ENCODE measurements around the gene ZBTB21. TPM values are rescaled to one million over a fixed set of nuclear protein-coding genes. Genes with fewer than 3 reads are reported as not detected.

ZBTB21 gene
- total RNA-seq, 1 experiment from 2014 or later: 17.9 TPM

DNA sequence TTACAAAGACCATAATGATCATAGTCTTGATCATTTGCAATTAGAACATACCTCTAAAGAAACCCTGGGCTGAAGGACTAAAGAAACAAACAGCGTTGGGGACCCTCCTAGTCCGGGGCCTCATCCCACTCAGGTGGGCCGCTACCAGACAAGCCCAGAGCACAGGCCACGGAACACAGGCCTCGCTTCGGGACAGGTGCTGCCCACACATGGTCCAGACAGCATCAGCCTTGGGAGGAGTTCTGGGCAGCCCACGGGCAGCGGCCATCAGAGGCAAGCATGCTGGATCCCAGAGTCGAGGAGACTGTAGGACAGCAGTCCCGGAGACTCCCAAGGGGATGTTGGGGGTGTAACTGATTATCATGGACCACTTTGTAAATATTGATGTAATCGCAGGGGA lies 61.3 kb downstream of the ZBTB21 start:
- DNase-seq (ENCODE audit: low read depth, low spot score) (no peak), ATAC-seq (no peak)
- ChIA-PET CTCF (no interaction called here), POLR2A (no interaction called here)
- intact Hi-C loops (cut with micrococcal nuclease; ENCODE audit: unreplicated experiment): no loop called here
- H3K36me3 ChIP-seq (ENCODE audit: control insufficient read depth, insufficient read depth, low read length): no peaks in the 10 kb centered on the region
- in situ Hi-C loops (cut with HindIII; ENCODE audit: low pct_unique_long_range_greater_than_20kb, low sequenced_read_pairs): no loop called here
- H3K4me3 ChIP-seq (ENCODE audit: low read depth in 2 of 2, low read length in 2 of 2): no peak overlapping the region
- TF ChIP-seq POLR2AphosphoS5 (IDR thresholded peaks at IDR 0.05; ENCODE audit: low read depth, low read length): no peak
- no peak for TF ChIP-seq SIN3A (IDR thresholded peaks at IDR 0.05; ENCODE audit: borderline replicate concordance, insufficient read depth, low read depth, low read length)
- TF ChIP-seq, protein P1, sequence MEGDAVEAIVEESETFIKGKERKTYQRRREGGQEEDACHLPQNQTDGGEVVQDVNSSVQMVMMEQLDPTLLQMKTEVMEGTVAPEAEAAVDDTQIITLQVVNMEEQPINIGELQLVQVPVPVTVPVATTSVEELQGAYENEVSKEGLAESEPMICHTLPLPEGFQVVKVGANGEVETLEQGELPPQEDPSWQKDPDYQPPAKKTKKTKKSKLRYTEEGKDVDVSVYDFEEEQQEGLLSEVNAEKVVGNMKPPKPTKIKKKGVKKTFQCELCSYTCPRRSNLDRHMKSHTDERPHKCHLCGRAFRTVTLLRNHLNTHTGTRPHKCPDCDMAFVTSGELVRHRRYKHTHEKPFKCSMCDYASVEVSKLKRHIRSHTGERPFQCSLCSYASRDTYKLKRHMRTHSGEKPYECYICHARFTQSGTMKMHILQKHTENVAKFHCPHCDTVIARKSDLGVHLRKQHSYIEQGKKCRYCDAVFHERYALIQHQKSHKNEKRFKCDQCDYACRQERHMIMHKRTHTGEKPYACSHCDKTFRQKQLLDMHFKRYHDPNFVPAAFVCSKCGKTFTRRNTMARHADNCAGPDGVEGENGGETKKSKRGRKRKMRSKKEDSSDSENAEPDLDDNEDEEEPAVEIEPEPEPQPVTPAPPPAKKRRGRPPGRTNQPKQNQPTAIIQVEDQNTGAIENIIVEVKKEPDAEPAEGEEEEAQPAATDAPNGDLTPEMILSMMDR (IDR thresholded peaks at IDR 0.05): no peak
- TF ChIP-seq, protein P2, sequence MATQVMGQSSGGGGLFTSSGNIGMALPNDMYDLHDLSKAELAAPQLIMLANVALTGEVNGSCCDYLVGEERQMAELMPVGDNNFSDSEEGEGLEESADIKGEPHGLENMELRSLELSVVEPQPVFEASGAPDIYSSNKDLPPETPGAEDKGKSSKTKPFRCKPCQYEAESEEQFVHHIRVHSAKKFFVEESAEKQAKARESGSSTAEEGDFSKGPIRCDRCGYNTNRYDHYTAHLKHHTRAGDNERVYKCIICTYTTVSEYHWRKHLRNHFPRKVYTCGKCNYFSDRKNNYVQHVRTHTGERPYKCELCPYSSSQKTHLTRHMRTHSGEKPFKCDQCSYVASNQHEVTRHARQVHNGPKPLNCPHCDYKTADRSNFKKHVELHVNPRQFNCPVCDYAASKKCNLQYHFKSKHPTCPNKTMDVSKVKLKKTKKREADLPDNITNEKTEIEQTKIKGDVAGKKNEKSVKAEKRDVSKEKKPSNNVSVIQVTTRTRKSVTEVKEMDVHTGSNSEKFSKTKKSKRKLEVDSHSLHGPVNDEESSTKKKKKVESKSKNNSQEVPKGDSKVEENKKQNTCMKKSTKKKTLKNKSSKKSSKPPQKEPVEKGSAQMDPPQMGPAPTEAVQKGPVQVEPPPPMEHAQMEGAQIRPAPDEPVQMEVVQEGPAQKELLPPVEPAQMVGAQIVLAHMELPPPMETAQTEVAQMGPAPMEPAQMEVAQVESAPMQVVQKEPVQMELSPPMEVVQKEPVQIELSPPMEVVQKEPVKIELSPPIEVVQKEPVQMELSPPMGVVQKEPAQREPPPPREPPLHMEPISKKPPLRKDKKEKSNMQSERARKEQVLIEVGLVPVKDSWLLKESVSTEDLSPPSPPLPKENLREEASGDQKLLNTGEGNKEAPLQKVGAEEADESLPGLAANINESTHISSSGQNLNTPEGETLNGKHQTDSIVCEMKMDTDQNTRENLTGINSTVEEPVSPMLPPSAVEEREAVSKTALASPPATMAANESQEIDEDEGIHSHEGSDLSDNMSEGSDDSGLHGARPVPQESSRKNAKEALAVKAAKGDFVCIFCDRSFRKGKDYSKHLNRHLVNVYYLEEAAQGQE (IDR thresholded peaks at IDR 0.05; ENCODE audit: insufficient read depth in 1 of 2, low read depth in 2 of 2, low read length in 1 of 2): no peak
- TF ChIP-seq TCF7L2 (IDR thresholded peaks at IDR 0.05; ENCODE audit: low read depth, low read length): no peak
- H3K27me3 ChIP-seq (ENCODE audit: control insufficient read depth, insufficient read depth, low read length): no peaks in the 10 kb centered on the region
- no TSS peak for BruUV-seq (replicated peaks)
- no peak overlapping the region for H3K27ac ChIP-seq (ENCODE audit: low read length)
- H3K9me3 ChIP-seq (ENCODE audit: control insufficient read depth, insufficient read depth, low read depth, low read length): no peaks in the 10 kb centered on the region
- H3K4me1 ChIP-seq (ENCODE audit: control insufficient read depth, insufficient read depth, low read length): peaks cover 12% of the 10 kb centered on the region

DNA sequence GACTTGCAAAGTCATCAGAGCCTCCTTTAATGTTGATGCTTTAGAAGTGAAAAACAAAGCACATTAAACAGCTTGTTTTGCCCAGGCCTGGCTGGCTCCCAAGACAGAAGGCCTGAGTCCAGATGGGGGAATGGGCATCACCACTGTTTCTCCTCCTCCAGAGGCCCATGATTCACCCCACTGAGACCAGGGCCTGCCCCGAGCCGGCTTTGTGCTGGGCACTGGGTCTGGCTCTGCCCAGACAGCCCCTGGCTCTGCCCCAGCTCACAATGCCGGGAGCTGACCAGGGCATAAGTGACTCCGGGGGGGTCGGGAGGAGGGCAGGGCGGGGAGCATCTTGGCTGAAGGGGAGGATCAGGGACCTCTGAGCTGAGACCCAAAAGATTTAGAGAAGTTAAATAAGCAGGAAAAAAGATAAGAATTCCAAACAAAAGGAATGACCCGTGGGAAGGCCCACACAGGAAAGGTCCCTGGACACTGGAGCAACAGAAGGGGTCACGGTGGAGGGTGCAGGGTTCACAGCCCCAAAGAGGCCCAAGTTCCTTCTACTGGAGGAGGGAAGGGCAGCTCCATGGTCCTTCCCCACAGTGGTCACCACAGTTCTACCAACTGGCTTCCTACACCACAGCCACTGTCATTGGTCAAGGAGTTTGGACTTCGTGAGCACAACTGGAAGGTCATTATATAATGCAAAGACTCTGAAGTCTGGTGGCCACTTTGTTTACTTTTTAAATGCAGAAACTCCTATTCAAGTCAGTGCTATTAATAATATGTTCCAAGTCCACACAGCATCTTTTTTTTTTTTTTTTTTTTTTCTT lies 61.9 kb downstream of the ZBTB21 start:
- intact Hi-C loops (cut with micrococcal nuclease; ENCODE audit: unreplicated experiment) (no loop called here), in situ Hi-C loops (cut with HindIII; ENCODE audit: low pct_unique_long_range_greater_than_20kb, low sequenced_read_pairs) (no loop called here)
- CTCF ChIA-PET: no interaction called here
- H3K4me1 ChIP-seq (ENCODE audit: control insufficient read depth, insufficient read depth, low read length): peaks cover 12% of the 10 kb centered on the region
- no TSS peak for BruUV-seq (replicated peaks)
- no peak overlapping the region for H3K4me3 ChIP-seq (ENCODE audit: low read depth in 2 of 2, low read length in 2 of 2)
- no peak for DNase-seq (ENCODE audit: low read depth, low spot score)
- ATAC-seq: no peak
- H3K27me3 ChIP-seq (ENCODE audit: control insufficient read depth, insufficient read depth, low read length): no peaks in the 10 kb centered on the region
- H3K36me3 ChIP-seq (ENCODE audit: control insufficient read depth, insufficient read depth, low read length): no peaks in the 10 kb centered on the region
- TF ChIP-seq, protein P2 (IDR thresholded peaks at IDR 0.05; ENCODE audit: insufficient read depth in 1 of 2, low read depth in 2 of 2, low read length in 1 of 2): no peak
- TF ChIP-seq, protein P1 (IDR thresholded peaks at IDR 0.05): no peak
- TF ChIP-seq SIN3A (IDR thresholded peaks at IDR 0.05; ENCODE audit: borderline replicate concordance, insufficient read depth, low read depth, low read length) (no peak), TCF7L2 (IDR thresholded peaks at IDR 0.05; ENCODE audit: low read depth, low read length) (no peak), POLR2AphosphoS5 (IDR thresholded peaks at IDR 0.05; ENCODE audit: low read depth, low read length) (no peak)
- POLR2A ChIA-PET: no interaction called here
- no peak overlapping the region for H3K27ac ChIP-seq (ENCODE audit: low read length)
- H3K9me3 ChIP-seq (ENCODE audit: control insufficient read depth, insufficient read depth, low read depth, low read length): no peaks in the 10 kb centered on the region
